Loucy (cell line): Measurements from ENCODE around the gene NDST1.

ENCODE experiments used
- H2AFZ ChIP-seq: fragments of 200-600 bp; sonication (generic); 2 replicates; pipeline ENCODE4 v1.6.0; 2016; ENCODE audit warnings: antibody characterized with exemption, mild to moderate bottlenecking, low read length, moderate library complexity
- H3F3A ChIP-seq: fragments of 200-600 bp; 2 replicates; pipeline ENCODE4 v1.6.0; 2016; ENCODE audit warnings: antibody characterized with exemption, low read depth, mild to moderate bottlenecking
- H3K27me3 ChIP-seq: fragments of 200-600 bp; sonication (generic); 2 replicates; pipeline ENCODE4 v1.6.1; 2014; ENCODE audit warnings: low read length, mild to moderate bottlenecking; ENCODE audit not compliant: insufficient read depth, poor library complexity, severe bottlenecking
- H3K36me3 ChIP-seq: fragments of 200-600 bp; sonication (generic); 2 replicates; pipeline ENCODE4 v1.6.1; 2016; ENCODE audit warnings: low read length; ENCODE audit not compliant: insufficient read depth
- H3K4me1 ChIP-seq: fragments of 200-600 bp; sonication (generic); 2 replicates; pipeline ENCODE4 v1.5.1; 2014; ENCODE audit warnings: low read length, mild to moderate bottlenecking; ENCODE audit not compliant: insufficient read depth, poor library complexity, severe bottlenecking
- H3K4me2 ChIP-seq: fragments of 200-600 bp; sonication (generic); 2 replicates; pipeline ENCODE4 v1.6.0; 2014; ENCODE audit warnings: antibody characterized with exemption, low read length, low read depth, mild to moderate bottlenecking; ENCODE audit not compliant: poor library complexity, severe bottlenecking
- H3K4me3 ChIP-seq: fragments of 200-600 bp; sonication (generic); 2 replicates; pipeline ENCODE4 v1.5.1; 2014; ENCODE audit warnings: low read length, mild to moderate bottlenecking, mixed read lengths; ENCODE audit not compliant: poor library complexity, severe bottlenecking
- H3K79me2 ChIP-seq: fragments of 200-600 bp; sonication (generic); 2 replicates; pipeline ENCODE4 v1.6.1; 2014; ENCODE audit warnings: low read length; ENCODE audit not compliant: insufficient read depth
- H3K9ac ChIP-seq: fragments of 200-600 bp; sonication (generic); 2 replicates; pipeline ENCODE4 v1.6.0; 2014; ENCODE audit warnings: mild to moderate bottlenecking, low read depth, low read length, moderate library complexity; ENCODE audit not compliant: poor library complexity, severe bottlenecking
- H3K9me2 ChIP-seq: fragments of 200-600 bp; sonication (generic); replicated peaks from 2 replicates; pipeline ENCODE4 v1.6.1; 2016; ENCODE audit warnings: low read depth, low read length, mixed read lengths
- H3K9me3 ChIP-seq: fragments of 200-600 bp; sonication (generic); 2 replicates; pipeline ENCODE4 v1.6.1; 2014; ENCODE audit warnings: mild to moderate bottlenecking, antibody characterized with exemption, low read length, low read depth; ENCODE audit not compliant: insufficient read depth
- H4K20me1 ChIP-seq: fragments of 200-600 bp; sonication (generic); 2 replicates; pipeline ENCODE4 v1.6.0; 2014; ENCODE audit warnings: antibody characterized with exemption, low read length, mild to moderate bottlenecking; ENCODE audit not compliant: insufficient read depth, poor library complexity, severe bottlenecking
- EZH2phosphoT487 ChIP-seq: fragments of 200-600 bp; IDR thresholded peaks from 2 replicates; pipeline ENCODE4 v1.6.1; 2018; ENCODE audit warnings: antibody characterized with exemption, mild to moderate bottlenecking, moderate library complexity, borderline replicate concordance
- TF ChIP-seq, protein P1 (sequence below): fragments of 200-600 bp; sonication (generic); conservative IDR thresholded peaks from 2 replicates; pipeline ENCODE4 v1.5.1; 2014; ENCODE audit warnings: mild to moderate bottlenecking, antibody characterized with exemption, low read length

The NDST1 gene

DNA sequence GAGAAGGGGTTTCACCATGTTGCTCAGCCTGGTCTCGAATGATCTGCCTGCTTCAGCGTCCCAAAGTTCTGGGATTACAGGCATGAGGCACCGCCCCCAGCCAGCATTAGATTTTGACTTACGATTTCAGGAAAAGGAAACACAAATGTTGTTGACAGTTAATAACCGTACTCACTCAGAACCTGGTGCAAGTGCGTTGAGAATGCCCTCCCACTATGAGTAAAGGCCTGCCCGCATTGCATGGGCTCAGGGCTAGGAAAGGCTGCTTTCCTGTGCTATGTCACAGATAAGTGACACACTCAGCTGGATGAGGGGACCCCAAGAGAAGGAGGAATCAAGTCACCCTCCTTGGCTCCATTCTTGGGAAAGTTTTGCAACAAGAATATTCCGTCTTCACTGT lies 42.4 kb downstream of the NDST1 start:
- no peaks in the 10 kb centered on the region for H3F3A ChIP-seq
- no peak overlapping the region for H3K9ac ChIP-seq
- H3K4me1 ChIP-seq, result peaks cover 5% of the 10 kb centered on the region
- TF ChIP-seq, protein P1, sequence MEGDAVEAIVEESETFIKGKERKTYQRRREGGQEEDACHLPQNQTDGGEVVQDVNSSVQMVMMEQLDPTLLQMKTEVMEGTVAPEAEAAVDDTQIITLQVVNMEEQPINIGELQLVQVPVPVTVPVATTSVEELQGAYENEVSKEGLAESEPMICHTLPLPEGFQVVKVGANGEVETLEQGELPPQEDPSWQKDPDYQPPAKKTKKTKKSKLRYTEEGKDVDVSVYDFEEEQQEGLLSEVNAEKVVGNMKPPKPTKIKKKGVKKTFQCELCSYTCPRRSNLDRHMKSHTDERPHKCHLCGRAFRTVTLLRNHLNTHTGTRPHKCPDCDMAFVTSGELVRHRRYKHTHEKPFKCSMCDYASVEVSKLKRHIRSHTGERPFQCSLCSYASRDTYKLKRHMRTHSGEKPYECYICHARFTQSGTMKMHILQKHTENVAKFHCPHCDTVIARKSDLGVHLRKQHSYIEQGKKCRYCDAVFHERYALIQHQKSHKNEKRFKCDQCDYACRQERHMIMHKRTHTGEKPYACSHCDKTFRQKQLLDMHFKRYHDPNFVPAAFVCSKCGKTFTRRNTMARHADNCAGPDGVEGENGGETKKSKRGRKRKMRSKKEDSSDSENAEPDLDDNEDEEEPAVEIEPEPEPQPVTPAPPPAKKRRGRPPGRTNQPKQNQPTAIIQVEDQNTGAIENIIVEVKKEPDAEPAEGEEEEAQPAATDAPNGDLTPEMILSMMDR, result no peak
- TF ChIP-seq EZH2phosphoT487, result no peak
- no peak overlapping the region for H3K4me3 ChIP-seq
- no peaks in the 10 kb centered on the region for H4K20me1 ChIP-seq
- H3K9me3 ChIP-seq, result no peaks in the 10 kb centered on the region
- no peaks in the 10 kb centered on the region for H3K27me3 ChIP-seq
- H3K79me2 ChIP-seq, result no peaks in the 10 kb centered on the region
- H3K4me2 ChIP-seq, result no peak overlapping the region
- no peak overlapping the region for H2AFZ ChIP-seq
- H3K36me3 ChIP-seq, result no peaks in the 10 kb centered on the region
- no peaks in the 10 kb centered on the region for H3K9me2 ChIP-seq

- H3F3A ChIP-seq, result no peaks in the 10 kb centered on the region
- H3K9me2 ChIP-seq, result no peaks in the 10 kb centered on the region
- H3K4me1 ChIP-seq, result peaks cover 5% of the 10 kb centered on the region
- TF ChIP-seq, protein P1, result no peak
- no peak for TF ChIP-seq EZH2phosphoT487
- no peaks in the 10 kb centered on the region for H3K27me3 ChIP-seq
- H3K4me3 ChIP-seq, result no peak overlapping the region
- H2AFZ ChIP-seq, result no peak overlapping the region
- H3K79me2 ChIP-seq, result no peaks in the 10 kb centered on the region
- no peaks in the 10 kb centered on the region for H3K36me3 ChIP-seq
- no peak overlapping the region for H3K4me2 ChIP-seq
- H4K20me1 ChIP-seq, result no peaks in the 10 kb centered on the region
- H3K9me3 ChIP-seq, result no peaks in the 10 kb centered on the region
- no peak overlapping the region for H3K9ac ChIP-seq
Observed at GRCh38 chr5:150551066-150551465, 43.1 kb downstream of the NDST1 start.

- Histone ChIP-seq H4K20me1 (no peaks in the 10 kb centered on the region), H3K4me1 (peaks cover 12% of the 10 kb centered on the region), H3K36me3 (no peaks in the 10 kb centered on the region), H3K9me3 (no peaks in the 10 kb centered on the region), H3K27me3 (no peaks in the 10 kb centered on the region), H3F3A (no peaks in the 10 kb centered on the region), H3K9ac (no peak overlapping the region), H2AFZ (no peak overlapping the region), H3K4me2 (no peak overlapping the region), H3K9me2 (no peaks in the 10 kb centered on the region), H3K79me2 (no peaks in the 10 kb centered on the region), H3K4me3 (no peak overlapping the region)
- TF ChIP-seq, protein P1, result no peak
- TF ChIP-seq EZH2phosphoT487, result no peak
Observed at GRCh38 chr5:150553402-150553801, 45.5 kb downstream of the NDST1 start.
